Caki2 (cell line): ENCODE measurements around the gene MMP17. TPM values are rescaled to one million over a fixed set of nuclear protein-coding genes. Genes with fewer than 3 reads are reported as not detected.

ENCODE experiments used
- DNase-seq: peaks from one replicate; pipeline ENCODE4 v3.0.0-alpha.2; 2015; ENCODE audit warnings: low read depth
- in situ Hi-C: cut with HindIII; loops from 2 replicates; pipeline ENCODE4 v1.10.0; 2016; ENCODE audit warnings: low sequenced_read_pairs, low pct_unique_long_range_greater_than_20kb, mixed read lengths
- total RNA-seq: library from RNA; depleted of rRNA; stranded (reverse); fragments of >200 nt; shearing (Covaris generic); gene quantifications from 2 replicates; pipeline ENCODE4 v1.2.3, GENCODE V29; 2014; ENCODE audit warnings: low replicate concordance

Gene MMP17
- total RNA-seq, 1 experiment from 2014 or later: 1.0 TPM

DNA sequence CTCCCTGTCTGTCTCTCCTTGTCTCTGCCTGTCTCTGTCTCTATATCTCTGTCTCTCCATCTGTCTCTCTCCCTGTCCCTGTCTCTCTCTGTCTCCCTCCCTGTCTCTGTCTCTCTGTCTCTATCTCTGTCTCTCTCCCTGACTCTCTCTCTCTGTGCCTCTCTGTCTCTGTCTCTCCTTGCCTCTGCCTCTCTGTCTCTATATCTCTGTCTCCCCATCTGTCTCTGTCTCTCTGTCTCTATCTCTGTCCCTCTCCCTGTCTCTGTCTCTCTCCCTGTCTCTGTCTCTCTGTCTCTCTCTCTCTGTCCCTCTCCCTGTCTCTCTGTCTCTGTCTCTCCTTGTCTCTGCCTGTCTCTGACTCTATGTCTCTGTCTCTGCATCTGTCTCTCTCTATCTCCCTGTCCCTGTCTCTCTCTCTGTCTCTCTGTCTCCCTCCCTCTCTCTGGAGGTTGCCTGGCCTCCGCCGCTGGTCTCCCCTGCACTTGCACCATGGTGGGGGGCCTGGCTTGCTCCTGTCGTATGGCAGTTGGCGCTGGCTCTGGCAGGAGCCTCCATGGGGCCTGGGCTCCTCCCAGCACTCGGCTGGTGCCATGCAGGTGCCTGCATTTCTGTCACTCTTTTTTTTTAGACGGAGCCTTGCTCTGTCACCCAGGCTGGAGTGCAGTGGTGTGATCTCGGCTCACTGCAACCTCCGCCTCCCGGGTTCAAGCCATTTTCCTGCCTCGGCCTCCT, 28.3 kb downstream of the MMP17 start:
- no peak for DNase-seq
- in situ Hi-C loops: no loop called here

DNA sequence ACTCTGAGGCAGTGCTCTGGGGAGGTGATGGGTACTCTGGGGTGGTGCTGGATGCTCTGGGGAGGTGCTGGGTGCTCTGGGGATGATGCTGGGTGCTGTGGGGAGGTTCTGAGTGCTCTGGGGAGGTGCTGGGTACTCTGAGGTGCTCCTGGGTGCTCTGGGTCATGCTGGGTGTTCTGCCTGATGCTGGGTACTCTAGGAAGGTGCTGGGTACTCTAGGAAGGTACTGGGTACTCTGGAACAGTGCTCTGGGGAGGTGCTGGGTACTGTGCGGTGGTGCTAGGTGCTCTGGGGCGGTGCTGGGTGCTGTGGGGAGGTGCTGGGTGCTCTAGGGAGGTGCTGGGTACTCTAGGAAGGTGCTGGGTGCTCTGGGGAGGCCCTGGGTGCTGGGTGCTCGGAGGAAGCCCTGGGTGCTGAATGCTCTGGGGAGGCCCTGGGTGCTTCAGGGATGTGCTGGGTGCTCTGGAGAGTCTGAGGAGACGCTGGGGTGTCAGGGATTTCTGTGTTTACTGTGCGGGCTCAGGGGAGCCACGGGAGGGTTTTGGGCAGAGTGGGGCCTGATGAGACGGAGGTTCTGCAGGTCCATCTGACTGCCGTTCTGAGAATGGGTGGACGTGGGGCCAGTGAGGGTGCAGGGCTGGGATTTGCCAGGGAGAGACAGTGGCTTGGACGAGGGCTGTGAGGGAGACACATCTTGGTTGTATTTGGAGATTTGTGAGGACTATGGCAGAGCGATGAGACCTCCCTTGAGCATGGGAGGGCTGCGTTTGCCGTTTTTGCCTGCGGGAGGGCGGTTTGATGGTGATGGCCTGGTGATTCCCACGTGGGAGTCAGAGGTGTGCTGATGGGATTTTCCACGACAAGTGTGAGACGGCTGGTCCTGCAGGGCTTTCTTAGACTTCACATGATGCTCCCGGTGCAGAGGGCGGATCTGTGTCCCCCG, 30.0 kb downstream of the MMP17 start:
- in situ Hi-C loops: no loop called here
- DNase-seq: no peak

DNA sequence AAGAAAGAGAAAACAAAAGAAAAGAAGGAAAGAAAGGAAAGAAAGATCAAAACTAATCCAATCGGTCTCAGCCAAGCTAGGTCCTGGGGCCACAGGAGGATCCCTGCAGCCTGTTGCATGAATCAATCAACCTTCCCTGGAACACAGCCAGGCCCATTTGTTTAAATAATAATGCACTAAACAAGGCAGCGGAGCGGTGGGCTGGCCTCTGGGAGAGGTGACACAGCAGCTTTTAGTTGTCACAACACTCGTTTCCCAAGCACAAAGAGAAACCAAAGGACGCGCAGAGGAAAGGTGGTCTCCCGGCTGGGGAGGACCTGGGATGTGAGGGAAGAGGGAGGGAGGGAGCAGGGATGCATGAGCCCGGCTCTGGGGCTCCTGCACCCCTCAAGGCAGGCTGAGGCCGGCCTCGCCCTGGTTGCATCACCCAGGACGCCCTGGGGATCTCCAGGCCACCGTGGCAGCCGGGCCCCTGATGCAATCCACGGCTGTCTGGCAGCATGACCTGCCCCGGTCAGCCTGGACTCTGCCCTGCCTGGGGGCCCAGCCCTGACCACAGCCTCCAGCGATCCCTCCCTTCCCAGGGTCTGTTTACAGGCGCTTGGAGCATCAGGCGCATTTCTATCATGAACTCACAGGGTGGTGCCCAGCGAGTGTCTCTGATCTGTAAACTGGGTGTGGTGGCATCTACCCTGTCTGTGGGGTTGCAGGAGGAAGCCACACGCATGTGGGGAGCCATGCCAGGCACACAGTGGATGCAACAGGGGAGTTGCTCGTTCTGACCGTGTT, 32.5 kb downstream of the MMP17 start:
- peak; percentile 96 for DNase-seq
- in situ Hi-C loops: no loop called here

DNA sequence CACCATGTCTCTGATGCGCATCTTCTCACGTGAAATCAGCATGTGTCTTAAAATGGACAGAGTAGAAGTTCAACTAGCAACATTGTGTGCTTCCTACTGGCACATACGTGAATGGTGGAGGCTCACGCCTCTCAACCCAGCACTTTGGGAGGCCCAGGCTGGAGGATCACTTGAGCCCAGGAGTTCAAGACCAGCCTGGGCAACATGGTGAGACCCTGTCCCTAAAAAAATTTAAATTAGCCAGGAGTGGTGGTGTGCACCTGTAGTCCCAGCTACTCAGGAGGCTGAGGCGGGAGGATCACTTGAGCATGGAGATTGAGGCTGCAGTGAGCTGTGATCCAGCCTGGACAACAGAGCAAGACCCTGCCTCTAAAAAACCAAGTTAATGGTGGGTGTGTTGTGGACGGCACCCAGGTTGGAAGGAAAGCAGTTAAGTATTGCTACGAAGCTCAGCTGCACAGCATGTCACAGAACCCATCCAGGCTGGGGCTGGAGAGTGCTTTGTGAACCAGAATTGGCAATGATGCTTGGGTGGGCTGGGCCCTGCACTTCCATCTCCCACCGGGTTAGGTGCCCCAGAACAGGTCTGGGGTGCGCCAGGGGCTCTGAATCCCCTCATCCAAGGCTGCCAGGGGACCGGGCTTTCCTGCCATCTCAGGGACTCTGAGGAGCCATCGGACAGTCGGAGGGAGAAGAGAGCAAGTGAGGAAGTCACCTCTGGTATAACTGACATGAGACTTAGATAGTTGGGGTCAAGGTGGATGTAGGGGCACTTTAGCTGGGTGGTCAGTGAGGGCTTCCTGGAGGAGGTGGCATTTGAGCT, 33.3 kb downstream of the MMP17 start:
- DNase-seq: no peak
- in situ Hi-C loops: no loop called here

DNA sequence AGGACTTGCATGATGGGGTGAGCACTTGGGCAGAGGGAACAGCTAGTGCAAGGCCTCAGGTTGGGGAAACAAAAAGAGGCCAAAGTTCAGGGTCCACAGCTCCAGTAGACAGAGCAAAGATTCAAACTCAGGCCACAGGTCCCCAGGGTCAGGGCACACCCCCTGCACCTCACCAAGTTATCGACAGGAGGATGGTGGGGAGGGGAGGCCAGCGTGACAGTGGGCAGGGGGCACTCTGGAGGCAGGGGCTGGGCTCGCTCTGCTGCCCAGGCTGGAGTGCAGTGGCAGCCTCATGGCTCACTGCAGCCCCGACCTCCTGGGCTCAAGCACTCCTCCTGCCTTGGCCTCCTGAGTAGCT, 33.9 kb downstream of the MMP17 start:
- DNase-seq: no peak
- in situ Hi-C loops: no loop called here

DNA sequence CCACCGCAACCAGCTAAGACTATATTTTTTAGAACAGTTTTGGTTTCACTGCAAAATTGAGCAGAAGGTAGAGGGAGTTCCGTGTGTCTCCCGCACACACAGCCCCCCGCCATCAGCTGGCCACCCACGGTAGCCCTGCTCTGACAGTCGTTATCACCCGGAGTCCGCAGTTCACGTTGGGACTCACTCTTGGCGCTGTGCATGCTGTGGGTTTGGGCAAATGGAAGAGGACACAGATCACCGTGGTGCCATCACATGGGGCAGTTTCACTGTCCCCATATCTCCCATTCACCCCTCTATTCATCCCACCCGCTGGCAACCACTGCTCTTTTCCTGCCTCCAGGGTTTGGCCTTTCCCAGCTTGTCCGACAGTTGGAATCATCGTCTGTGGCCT, 34.4 kb downstream of the MMP17 start:
- in situ Hi-C loops: no loop called here
- DNase-seq: no peak

DNA sequence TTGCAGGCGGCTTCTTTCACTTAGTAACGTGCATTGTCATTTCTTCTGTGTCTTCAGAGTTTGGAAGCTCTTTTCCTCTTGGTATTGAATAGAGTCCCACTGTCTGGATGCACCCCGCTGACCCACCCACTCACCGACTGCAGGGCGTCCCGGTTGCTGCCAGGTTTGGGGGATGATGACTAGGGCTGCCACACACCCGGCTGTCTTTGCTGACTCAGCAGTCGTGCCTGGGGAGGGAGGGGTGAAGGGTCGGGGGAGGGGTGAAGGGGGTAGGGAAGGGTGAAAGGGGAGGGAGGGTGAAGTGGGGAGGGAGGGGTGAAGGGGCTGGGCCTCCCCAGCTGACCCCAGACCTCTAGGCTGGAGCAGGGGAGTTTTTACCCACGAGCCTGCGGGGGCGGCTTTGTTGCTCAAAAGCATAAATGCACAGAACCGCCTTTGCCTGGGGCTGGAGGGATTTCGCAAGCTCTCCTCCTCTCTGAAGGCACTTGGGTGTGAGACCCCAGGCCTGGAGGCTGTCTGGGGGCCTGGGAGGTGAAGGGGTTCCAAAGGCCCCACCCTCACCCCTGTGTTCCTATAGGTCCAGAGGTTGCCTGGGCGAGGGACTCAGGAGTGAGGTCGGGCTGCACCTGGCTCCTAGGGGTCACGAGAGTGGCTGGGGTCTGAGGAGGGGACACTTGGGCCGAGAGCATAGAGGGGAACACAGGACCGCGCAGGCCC, 35.0 kb downstream of the MMP17 start:
- in situ Hi-C loops: no loop called here
- no peak for DNase-seq

DNA sequence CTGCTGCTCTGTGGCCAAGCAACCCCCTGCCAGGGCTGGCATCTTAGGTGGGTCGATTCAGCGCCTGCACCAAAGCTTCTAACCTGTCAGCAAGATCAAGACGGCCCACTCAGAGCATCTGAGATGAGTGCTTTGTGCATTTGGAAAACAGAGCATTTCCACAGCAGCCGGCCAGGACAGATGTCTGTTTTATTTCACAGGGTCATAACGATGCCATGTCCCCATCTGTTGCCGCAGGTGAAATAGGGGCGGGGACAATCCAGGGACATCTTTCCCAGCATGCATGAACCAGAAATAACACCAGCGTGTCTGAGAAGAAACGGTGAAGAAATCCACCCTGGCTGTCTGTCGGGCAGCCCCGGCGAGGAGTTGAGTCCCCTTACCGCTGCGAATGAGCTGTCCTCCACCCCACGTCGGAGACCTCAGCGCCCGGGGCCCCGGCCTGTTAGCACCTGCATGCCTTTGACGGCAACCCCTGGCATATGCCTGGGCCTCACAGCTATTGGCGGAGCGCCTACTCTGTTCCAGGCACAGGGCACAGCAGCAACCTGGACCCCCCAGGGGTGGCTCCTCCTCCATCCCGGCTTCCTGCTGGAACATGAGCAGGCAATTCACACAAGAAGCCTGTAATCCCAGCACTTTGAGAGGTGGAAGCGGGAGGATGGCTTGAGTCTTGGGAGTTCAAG, 35.7 kb downstream of the MMP17 start:
- in situ Hi-C loops: no loop called here
- DNase-seq: no peak

DNA sequence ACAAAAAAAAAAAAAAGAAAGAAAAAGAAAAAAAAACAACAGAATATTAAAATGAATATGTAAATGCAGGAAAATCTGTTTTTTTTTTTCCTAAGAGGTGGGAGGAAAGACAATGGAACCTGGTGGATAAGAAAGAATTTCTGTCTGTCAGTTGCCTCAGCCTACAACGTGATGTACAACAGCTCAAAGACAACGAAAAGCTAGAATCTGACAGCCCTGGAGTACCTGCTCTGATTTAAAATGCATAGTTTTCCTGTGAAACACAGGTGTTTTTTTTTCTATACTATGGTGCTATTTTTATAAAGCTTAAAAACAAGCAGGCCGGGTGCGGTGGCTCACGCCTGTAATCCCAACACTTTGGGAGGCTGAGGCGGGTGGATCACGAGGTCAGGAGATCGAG, 36.3 kb downstream of the MMP17 start:
- no peak for DNase-seq
- in situ Hi-C loops: no loop called here

DNA sequence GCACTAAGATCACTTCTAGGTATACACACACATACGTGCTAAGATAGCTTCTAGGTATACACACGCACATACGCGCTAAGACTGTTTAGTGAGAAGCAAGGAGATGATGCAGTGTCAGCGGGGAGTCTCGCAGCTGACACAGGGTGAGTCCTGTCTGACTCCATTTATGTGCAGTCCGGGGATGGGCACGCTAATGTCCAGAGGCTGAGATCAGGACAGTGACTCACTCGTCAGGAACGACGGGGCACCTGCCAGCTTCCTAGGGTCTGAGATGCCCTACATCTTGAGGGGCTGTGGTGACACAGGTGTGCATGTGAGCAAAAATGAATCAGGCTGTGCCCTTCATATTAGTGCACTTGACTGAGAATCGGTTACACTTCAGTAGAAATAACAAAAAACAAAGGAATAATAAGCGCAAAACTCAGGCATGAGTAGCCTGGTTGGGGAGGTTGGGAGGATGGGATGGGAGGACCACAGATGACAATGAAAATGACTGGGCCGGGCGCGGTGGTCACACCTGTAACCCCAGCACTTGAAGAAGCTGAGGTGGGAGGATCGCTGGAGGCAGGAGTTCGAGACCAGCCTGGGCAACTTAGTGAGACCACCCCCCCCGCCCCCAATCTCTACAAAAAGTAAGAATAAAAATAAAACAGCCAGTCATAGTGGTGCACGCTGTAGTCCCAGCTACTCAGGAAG, 37.1 kb downstream of the MMP17 start:
- in situ Hi-C loops: no loop called here
- DNase-seq: peak; percentile 96

DNA sequence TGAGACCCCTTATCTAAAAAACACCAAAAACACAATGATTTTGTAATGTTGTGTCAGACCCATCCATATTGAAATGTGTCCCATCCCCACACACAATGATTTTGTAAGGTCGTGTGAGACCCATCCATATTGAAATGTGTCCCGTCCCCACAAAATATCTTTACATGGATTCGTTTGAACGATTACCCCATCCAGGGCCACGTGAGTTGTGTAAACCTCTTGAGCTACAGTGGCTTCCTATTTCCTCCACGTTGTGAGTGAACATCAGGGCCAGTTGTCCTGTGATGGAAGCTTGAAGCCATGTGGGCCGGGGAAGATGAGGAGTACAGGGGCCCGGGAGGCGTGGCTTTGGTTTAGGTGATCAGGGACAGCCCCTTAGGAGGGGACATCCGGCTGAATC, 39.3 kb downstream of the MMP17 start:
- DNase-seq: no peak
- in situ Hi-C loops: no loop called here

DNA sequence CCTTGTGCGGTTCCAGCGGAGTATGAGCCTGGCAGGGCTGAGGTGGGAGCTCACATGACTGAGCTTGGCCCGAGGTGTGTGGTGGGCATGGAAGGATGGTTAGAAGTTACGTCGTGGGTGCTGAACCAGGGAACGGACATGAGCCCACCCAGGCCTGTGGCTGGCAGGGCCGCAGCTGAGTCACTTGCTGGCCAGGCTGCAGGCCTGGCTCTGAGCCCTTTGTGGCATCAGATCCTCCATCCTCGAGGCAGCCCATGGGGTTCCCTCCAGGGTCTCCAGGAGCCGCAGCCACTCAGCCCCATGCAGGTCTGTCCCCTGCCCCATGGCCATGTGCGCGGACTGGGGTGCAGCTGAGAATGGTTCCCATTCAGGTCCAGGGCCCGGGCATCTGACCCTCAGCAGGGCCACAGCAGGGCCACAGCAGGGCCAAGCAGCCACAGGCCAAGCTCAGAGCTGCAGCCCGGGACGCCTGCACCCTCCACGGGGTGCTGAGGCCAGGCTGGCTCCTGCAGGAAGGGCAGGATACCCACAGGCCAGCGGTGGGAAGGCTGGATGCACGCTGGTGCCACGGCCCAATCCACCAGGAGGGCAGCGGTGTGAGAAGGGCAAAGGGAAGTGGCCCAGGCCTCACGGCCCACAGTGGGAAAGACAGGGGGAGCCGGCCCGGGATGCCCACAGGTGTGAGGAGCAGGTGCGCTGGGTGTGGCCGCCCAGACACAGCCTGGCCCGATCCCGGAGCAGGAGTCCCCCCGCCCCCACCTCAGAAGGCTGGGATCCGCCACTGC, 39.9 kb downstream of the MMP17 start:
- in situ Hi-C loops: no loop called here
- DNase-seq: peak; percentile 29

DNA sequence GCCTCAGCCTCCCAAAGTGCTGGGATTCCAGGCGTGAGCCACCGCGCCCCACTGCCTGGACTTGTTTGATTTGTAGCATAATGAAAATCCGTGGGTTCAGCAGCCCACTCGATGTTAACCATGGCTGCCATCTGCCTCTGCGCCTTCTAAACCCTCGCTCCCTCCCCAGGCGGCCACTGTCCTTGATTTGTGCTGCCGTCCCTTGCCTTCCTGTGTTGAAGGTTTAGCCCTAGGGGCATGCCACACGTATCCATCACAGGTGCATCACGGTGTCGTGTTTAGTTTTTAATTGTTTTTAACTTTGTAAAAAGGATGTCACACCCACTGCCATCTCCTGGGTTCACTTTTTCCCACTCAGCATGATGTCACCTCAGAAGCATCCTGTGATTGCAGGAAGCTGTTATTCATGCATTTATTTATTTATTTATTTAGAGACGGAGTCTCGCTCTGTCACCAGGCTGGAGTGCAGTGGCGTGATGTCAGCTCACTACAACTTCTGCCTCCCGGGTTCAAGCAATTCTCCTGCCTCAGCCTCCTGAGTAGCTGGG, 41.8 kb downstream of the MMP17 start:
- peak; percentile 77 for DNase-seq

DNA sequence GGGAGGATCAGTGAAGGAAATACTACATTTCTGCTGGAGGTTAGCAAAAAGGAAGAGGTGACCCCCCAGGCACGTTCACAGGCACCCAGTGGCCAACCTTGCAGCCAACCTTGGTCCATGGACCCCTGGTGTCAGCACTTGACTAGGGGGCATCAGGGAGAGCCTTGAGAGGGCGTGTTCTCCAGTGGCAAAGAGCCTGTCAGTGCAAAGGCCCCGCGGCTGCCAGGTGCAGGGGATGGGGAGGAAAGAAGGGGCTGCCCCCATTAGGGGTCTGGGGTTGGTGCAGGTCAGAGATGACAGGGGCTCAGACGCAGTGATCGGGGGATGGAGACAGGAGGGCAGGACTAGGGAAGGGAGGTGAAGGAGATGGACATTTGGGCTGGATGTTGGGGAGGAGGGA, 43.5 kb downstream of the MMP17 start:
- no peak for DNase-seq
- in situ Hi-C loops: no loop called here

More for the DNA sequence above, 41.8 kb downstream of the MMP17 start:
- in situ Hi-C loops: no loop called here
